Esophagus muscularis mucosa (tissue), 3 donors: ENCODE measurements around the gene PBLD.

ENCODE experiments used
- POLR2A ChIP-seq: fragments of 450-650 bp; IDR thresholded peaks from one replicate; pipeline ENCODE4 v1.6.1; 2017; ENCODE audit warnings: antibody characterized with exemption, moderate library complexity, mild to moderate bottlenecking, low read depth
- TF ChIP-seq, protein P1 (sequence below), 3 experiments: fragments of 200-600 bp in 2 of 3; fragments of 450-650 bp in 1 of 3; sonication (generic) in 2 of 3; IDR thresholded peaks; one replicate each; pipeline ENCODE4 v1.5.1; 2017 to 2019; ENCODE audit warnings: antibody characterized with exemption in 3 of 3, mild to moderate bottlenecking in 2 of 3, moderate library complexity in 1 of 3

- TF ChIP-seq, protein P1, sequence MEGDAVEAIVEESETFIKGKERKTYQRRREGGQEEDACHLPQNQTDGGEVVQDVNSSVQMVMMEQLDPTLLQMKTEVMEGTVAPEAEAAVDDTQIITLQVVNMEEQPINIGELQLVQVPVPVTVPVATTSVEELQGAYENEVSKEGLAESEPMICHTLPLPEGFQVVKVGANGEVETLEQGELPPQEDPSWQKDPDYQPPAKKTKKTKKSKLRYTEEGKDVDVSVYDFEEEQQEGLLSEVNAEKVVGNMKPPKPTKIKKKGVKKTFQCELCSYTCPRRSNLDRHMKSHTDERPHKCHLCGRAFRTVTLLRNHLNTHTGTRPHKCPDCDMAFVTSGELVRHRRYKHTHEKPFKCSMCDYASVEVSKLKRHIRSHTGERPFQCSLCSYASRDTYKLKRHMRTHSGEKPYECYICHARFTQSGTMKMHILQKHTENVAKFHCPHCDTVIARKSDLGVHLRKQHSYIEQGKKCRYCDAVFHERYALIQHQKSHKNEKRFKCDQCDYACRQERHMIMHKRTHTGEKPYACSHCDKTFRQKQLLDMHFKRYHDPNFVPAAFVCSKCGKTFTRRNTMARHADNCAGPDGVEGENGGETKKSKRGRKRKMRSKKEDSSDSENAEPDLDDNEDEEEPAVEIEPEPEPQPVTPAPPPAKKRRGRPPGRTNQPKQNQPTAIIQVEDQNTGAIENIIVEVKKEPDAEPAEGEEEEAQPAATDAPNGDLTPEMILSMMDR (IDR thresholded peaks at IDR 0.05) = no peak
- no peak for TF ChIP-seq POLR2A
Observed at GRCh38 chr10:68238371-68238770, 94.4 kb downstream of the PBLD start.
